PFSK-1 (cell line): ENCODE results near the gene FOXK1.

Source experiments
- FOXP2 ChIP-seq: optimal IDR thresholded peaks from 2 replicates; pipeline ENCODE3; 2011; ENCODE audit warnings: borderline replicate concordance, control low read depth, inconsistent platforms; ENCODE audit not compliant: insufficient read depth; ENCODE audit errors: extremely low read length, extremely low read depth
- POLR2AphosphoS5 ChIP-seq: IDR thresholded peaks from 2 replicates; pipeline ENCODE4 v1.6.1; 2012; ENCODE audit warnings: low read depth, mild to moderate bottlenecking, control low read depth, low read length, moderate library complexity
- REST ChIP-seq, 2 experiments: IDR thresholded peaks; 2 replicates each; pipeline versions ENCODE4 v1.6.1 to v1.8.0; 2011 to 2012; ENCODE audit warnings: low read depth in 2 of 2, low read length in 2 of 2, control low read depth in 1 of 2, inconsistent platforms in 1 of 2, mild to moderate bottlenecking in 1 of 2, moderate library complexity in 1 of 2; ENCODE audit not compliant: insufficient read depth in 1 of 2
- SIN3A ChIP-seq: IDR thresholded peaks from 2 replicates; pipeline ENCODE4 v1.6.1; 2012; ENCODE audit warnings: mild to moderate bottlenecking, low read length, moderate library complexity, borderline replicate concordance; ENCODE audit not compliant: insufficient read depth
- TAF1 ChIP-seq: IDR thresholded peaks from 2 replicates; pipeline ENCODE4 v1.6.1; 2012; ENCODE audit warnings: low read length, control low read depth, borderline replicate concordance; ENCODE audit not compliant: insufficient read depth

The FOXK1 gene

GRCh38 chr7:4787541-4787940 is 105.4 kb downstream of the FOXK1 start:
- TF ChIP-seq POLR2AphosphoS5 = no peak
- TF ChIP-seq FOXP2 = no peak
- TF ChIP-seq REST (IDR thresholded peaks at IDR 0.05; ENCODE audit: insufficient read depth in 1 of 2, low read depth in 2 of 2, low read length in 2 of 2) = no peak
- no peak for TF ChIP-seq TAF1
- no peak for TF ChIP-seq SIN3A

- no peak for TF ChIP-seq FOXP2
- TF ChIP-seq POLR2AphosphoS5 = no peak
- TF ChIP-seq SIN3A = no peak
- TF ChIP-seq REST (IDR thresholded peaks at IDR 0.05; ENCODE audit: insufficient read depth in 1 of 2, low read depth in 2 of 2, low read length in 2 of 2) = no peak
- no peak for TF ChIP-seq TAF1
These were observed 106.0 kb downstream of the FOXK1 start for GRCh38 chr7:4787947-4788626.

GRCh38 chr7:4788627-4789189 is 106.6 kb downstream of the FOXK1 start:
- no peak for TF ChIP-seq REST (IDR thresholded peaks at IDR 0.05; ENCODE audit: insufficient read depth in 1 of 2, low read depth in 2 of 2, low read length in 2 of 2)
- TF ChIP-seq POLR2AphosphoS5 = no peak
- TF ChIP-seq TAF1 = no peak
- TF ChIP-seq SIN3A = no peak
- TF ChIP-seq FOXP2 = no peak

- TF ChIP-seq SIN3A (no peak), POLR2AphosphoS5 (no peak), FOXP2 (no peak), TAF1 (no peak), REST (IDR thresholded peaks at IDR 0.05; ENCODE audit: insufficient read depth in 1 of 2, low read depth in 2 of 2, low read length in 2 of 2) (no peak)
These were observed 107.3 kb downstream of the FOXK1 start for GRCh38 chr7:4789194-4790077.
